C4-2B (cell line): ENCODE data around the gene TBC1D22A.

Source experiments
- ZFX ChIP-seq: fragments of 450-650 bp; IDR thresholded peaks from 2 replicates; pipeline ENCODE4 v1.6.1; 2017
- TF ChIP-seq, protein P1 (sequence below): fragments of 450-650 bp; conservative IDR thresholded peaks from 2 replicates; pipeline ENCODE4 v1.5.1; 2017; ENCODE audit warnings: mild to moderate bottlenecking

DNA sequence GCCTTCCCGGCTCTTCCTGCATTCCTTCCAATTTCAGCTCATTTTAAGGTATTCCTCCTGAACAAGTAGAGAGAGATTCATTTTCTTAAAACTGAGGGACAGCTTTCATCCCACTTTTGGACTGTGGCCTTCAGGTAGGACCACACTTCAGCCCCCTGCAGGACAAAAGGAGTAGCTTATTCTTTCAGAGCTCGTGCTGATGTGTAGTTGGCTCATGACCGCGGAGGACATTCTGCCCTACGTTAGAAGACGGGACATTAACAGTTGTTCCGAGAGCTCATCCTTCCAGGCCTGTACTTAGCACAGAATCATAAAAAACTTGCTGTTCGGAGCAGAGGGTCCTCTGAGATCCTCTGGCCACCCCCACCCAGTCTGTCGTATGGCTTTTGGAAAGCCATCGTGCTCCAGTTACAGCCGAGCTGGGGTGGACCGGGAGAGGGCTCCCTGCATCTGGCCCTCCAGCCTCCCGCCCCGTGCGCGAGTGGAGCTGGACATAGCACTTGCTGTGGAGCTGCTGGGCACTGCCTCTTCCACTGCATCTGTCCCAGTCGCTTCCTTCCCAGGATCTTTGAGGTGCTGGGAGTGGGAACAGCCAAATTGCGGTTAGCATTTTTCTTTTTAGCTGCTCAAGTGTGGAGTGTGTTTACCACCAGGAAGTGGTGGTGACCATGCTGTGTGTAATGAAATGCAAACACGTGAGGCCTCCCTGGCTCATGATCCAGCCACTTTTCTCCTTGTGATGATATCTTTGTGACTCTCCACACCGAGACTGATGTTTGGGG is 250.3 kb downstream of the TBC1D22A start:
- TF ChIP-seq, protein P1, sequence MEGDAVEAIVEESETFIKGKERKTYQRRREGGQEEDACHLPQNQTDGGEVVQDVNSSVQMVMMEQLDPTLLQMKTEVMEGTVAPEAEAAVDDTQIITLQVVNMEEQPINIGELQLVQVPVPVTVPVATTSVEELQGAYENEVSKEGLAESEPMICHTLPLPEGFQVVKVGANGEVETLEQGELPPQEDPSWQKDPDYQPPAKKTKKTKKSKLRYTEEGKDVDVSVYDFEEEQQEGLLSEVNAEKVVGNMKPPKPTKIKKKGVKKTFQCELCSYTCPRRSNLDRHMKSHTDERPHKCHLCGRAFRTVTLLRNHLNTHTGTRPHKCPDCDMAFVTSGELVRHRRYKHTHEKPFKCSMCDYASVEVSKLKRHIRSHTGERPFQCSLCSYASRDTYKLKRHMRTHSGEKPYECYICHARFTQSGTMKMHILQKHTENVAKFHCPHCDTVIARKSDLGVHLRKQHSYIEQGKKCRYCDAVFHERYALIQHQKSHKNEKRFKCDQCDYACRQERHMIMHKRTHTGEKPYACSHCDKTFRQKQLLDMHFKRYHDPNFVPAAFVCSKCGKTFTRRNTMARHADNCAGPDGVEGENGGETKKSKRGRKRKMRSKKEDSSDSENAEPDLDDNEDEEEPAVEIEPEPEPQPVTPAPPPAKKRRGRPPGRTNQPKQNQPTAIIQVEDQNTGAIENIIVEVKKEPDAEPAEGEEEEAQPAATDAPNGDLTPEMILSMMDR, result no peak; the same call in 1 of the 2 replicates
- TF ChIP-seq ZFX, result no peak
